Measurements from ENCODE around the gene PRLR.

Gene PRLR

DNA sequence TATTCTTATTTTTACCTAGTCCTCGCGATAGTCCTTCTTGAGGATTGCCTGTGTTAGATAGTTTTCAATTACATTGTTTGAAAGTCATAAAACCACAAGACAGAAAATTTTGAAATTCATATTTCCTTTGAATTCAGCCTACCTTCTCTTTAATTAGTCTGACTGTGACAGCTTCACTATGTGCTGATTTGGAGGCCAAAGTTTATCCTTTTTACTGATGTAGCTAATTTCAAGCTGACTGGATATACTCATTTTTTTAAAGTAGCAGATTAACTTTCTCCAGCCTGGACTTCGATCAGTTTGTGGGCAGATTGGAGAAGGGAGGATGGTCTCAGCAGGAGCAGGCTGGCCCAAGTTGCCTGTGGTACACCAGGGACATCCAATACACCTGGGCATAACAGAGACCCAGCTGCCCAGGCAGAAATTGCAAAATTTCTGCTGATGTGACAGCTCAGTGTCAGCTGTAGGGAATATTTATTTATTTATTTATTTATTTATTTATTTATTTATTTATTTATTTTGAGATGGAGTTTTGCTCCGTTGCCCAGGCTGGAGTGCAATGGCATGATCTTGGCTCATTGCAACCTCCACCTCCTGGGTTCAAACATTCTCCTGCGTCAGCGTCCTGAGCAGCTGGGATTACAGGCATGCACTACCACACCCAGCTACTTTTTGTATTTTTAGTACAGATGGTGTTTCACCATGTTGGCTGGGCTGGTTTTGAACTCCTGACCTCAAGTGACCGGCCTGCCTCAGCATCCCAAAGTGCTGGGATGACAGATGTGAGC, 206.7 kb downstream of the PRLR start:
- no peak overlapping the region for H3K4me3 ChIP-seq
- no peak for DNase-seq (ENCODE audit: low spot score)

DNA sequence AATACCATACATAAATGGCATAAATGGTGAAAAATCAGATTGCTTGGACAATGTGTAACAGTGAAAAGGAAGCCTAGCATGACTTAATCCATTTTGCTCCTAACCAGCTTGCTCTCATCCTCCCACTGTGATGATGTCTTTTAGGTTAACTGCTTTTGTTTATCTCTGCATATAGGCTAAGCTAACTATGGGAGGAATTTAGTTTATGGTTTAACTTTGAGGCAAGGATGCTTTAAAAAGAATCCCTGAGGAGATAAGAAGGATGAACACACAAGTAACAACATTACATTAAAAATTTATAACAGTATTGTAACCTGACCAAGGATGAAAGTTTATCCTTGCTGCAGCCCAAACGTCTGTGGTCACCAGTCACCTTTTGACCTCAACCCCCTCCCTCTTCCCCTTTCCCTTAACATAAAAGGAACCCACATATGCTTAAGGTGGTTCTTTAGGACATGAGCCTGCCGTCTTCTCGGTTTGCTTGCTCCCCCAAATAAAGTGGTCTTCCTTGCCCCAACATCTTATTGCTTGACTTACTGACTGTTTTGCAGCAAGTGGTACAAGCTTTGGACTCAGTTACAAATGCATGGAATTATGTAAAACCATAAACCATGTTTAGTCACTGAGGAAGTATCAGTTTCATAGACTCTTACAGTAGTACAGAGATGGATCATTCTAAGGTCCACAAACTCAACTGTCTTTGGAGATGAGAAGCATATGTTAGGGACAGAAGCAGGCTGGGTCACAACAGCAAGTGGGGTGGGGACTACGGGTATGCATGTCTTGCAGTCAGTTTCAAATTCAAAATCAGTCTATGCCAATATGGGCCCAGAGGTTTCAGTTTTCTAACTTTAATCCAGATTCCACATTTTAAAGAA, 213.9 kb downstream of the PRLR start:
- TF ChIP-seq, protein P1, sequence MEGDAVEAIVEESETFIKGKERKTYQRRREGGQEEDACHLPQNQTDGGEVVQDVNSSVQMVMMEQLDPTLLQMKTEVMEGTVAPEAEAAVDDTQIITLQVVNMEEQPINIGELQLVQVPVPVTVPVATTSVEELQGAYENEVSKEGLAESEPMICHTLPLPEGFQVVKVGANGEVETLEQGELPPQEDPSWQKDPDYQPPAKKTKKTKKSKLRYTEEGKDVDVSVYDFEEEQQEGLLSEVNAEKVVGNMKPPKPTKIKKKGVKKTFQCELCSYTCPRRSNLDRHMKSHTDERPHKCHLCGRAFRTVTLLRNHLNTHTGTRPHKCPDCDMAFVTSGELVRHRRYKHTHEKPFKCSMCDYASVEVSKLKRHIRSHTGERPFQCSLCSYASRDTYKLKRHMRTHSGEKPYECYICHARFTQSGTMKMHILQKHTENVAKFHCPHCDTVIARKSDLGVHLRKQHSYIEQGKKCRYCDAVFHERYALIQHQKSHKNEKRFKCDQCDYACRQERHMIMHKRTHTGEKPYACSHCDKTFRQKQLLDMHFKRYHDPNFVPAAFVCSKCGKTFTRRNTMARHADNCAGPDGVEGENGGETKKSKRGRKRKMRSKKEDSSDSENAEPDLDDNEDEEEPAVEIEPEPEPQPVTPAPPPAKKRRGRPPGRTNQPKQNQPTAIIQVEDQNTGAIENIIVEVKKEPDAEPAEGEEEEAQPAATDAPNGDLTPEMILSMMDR (IDR thresholded peaks at IDR 0.05): no peak
- no peak for DNase-seq (ENCODE audit: low spot score)
- no peak overlapping the region for H3K4me3 ChIP-seq
- no peak overlapping the region for H3K27ac ChIP-seq

More for the DNA sequence above, 206.7 kb downstream of the PRLR start:
- TF ChIP-seq, protein P1 (IDR thresholded peaks at IDR 0.05): no peak
- H3K27ac ChIP-seq: no peak overlapping the region

DNA sequence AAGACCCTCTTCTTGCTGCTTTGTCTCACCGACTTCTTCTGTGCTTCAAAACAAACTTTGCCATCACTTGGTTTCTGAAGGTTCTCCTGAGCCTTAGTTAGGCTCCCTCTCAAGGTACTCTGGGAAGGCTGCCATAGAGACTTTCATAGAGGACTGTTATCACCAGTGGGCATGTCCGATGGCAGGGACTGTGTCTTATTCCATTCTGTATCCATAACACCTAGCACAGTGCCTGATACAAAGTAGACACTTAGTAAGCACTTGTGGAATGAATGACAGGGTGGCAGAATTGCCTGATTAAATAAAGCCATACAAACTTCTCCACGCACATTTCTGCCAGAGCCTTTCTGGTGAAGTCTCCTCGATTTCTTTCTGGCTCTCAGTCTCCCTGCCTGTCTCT, 215.2 kb downstream of the PRLR start:
- TF ChIP-seq, protein P1 (IDR thresholded peaks at IDR 0.05): no peak
- Histone ChIP-seq H3K4me3 (no peak overlapping the region), H3K27ac (no peak overlapping the region)
- DNase-seq (ENCODE audit: low spot score): no peak

DNA sequence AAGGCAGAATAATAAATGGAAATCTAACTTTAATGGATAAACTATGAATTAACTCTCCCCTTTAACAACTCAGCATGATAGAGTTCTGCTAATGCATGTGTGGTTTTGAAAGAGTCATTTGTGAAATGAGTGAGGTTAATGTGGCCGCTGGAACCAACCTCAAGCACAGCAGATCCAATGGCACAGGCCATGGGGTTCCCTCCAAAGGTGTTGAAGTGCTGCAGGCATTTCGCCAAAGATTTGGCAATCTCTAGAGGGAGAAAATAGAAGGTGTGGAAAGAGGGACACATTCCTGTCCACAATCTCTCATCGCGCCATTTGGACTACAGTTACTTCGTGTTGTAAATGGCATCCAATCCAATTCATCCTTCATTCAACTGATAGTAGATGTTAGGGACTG, 217.5 kb downstream of the PRLR start:
- DNase-seq (ENCODE audit: low spot score): no peak
- TF ChIP-seq, protein P1 (IDR thresholded peaks at IDR 0.05): no peak
- Histone ChIP-seq H3K27ac (no peak overlapping the region), H3K4me3 (no peak overlapping the region)

DNA sequence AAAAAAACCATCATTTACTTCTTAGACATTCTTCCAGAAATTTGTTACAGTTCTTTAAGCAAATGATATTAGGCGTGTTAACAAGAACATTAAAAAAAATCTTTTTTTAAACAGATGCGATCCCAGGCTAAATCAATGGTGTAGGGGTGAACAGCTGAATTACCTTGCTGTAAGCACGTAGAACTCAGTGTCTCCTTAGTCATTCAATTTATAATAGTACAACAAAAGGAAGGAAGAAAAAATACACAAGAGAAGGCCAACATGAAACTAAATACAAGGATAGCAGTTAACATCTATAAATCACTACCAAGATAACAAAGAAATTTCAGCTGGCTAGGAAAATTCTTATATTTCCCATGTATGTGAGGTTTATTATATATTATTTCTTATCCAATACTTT, 217.9 kb downstream of the PRLR start:
- no peak overlapping the region for H3K4me3 ChIP-seq
- H3K27ac ChIP-seq: no peak overlapping the region
- TF ChIP-seq, protein P1 (IDR thresholded peaks at IDR 0.05): no peak
- DNase-seq (ENCODE audit: low spot score): no peak

DNA sequence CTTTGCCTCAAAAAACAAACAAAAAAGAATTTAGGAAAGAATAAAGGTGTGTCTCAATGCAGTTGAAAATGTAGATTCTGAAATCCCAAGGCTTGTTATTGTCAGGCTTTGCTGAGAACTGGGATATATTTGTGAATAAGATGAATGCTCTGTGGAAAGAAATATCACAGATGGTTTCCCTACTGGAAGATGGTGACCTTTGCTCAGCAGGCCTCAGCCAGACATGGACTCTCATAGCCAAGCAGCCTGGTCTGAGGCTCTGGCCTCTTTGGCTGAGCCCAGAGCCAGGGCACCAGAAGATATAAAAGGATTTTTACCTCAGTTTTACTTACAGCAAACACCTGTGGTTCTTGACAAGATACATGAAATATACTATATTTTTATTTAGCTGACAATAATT, 219.6 kb downstream of the PRLR start:
- no peak overlapping the region for H3K27ac ChIP-seq
- TF ChIP-seq, protein P1 (IDR thresholded peaks at IDR 0.05): no peak
- H3K4me3 ChIP-seq: no peak overlapping the region
- no peak for DNase-seq (ENCODE audit: low spot score)

Data from coronary artery (tissue), 2 donors.